Measurements from ENCODE around the gene TUBGCP6.

DNA sequence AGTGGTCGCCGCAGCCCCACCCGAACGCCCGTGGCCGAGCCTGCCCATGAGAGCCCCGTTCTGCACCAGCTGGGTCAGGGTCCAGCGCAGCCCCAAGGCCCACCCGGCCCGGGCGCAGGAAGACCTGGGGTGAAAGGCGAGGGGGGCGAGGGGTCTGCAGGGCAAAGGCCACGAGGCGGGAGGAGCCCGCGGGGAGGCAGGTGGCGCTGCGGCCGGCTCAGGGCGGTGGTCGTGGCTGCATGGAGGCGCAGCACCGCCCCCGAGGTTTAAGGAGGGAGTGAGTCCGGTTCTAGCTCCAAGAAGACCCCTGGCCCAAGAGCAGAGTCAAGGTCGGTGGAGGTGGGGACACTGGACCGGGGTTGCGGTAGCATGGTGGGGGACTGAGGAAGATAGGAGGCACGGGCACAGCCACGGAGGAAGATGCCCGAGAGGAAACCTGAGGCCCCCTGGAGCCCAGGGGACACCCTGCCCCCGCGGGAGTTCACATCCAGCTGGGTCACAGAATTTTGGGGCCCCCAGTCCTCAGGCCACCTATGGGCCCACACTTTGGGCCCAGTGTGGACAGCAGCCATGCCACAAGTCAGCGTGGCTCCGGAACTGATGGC is 6.8 kb upstream of the TUBGCP6 start:
- TF ChIP-seq, protein P1, sequence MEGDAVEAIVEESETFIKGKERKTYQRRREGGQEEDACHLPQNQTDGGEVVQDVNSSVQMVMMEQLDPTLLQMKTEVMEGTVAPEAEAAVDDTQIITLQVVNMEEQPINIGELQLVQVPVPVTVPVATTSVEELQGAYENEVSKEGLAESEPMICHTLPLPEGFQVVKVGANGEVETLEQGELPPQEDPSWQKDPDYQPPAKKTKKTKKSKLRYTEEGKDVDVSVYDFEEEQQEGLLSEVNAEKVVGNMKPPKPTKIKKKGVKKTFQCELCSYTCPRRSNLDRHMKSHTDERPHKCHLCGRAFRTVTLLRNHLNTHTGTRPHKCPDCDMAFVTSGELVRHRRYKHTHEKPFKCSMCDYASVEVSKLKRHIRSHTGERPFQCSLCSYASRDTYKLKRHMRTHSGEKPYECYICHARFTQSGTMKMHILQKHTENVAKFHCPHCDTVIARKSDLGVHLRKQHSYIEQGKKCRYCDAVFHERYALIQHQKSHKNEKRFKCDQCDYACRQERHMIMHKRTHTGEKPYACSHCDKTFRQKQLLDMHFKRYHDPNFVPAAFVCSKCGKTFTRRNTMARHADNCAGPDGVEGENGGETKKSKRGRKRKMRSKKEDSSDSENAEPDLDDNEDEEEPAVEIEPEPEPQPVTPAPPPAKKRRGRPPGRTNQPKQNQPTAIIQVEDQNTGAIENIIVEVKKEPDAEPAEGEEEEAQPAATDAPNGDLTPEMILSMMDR (IDR thresholded peaks at IDR 0.05; ENCODE audit: extremely low read depth in 1 of 2, insufficient read depth in 1 of 2, low read depth in 1 of 2, low read length in 2 of 2): no peak
- TF ChIP-seq POLR2A (IDR thresholded peaks at IDR 0.05; ENCODE audit: low read depth, low read length): no peak
- TF ChIP-seq, protein P2, sequence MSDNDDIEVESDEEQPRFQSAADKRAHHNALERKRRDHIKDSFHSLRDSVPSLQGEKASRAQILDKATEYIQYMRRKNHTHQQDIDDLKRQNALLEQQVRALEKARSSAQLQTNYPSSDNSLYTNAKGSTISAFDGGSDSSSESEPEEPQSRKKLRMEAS (IDR thresholded peaks at IDR 0.05; ENCODE audit: insufficient read depth, insufficient read length): no peak
- no peak for TF ChIP-seq EZH2 (IDR thresholded peaks at IDR 0.05; ENCODE audit: borderline replicate concordance, low read depth, low read length, severe bottlenecking)
- TF ChIP-seq POLR2AphosphoS5 (IDR thresholded peaks at IDR 0.05; ENCODE audit: insufficient read depth, low read depth, low read length): peak; percentile 0
- no peak for TF ChIP-seq FOS (IDR thresholded peaks at IDR 0.05; ENCODE audit: borderline replicate concordance, insufficient read depth, low read length)
- no peak for TF ChIP-seq JUN (IDR thresholded peaks at IDR 0.05; ENCODE audit: borderline replicate concordance, insufficient read depth, insufficient read length, low read depth)
- TF ChIP-seq MYC (IDR thresholded peaks at IDR 0.05; ENCODE audit: low read depth, low read length): no peak

All from endothelial cell of umbilical vein (primary cell).